ENCODE data around the gene TTBK1.

The TTBK1 gene

DNA sequence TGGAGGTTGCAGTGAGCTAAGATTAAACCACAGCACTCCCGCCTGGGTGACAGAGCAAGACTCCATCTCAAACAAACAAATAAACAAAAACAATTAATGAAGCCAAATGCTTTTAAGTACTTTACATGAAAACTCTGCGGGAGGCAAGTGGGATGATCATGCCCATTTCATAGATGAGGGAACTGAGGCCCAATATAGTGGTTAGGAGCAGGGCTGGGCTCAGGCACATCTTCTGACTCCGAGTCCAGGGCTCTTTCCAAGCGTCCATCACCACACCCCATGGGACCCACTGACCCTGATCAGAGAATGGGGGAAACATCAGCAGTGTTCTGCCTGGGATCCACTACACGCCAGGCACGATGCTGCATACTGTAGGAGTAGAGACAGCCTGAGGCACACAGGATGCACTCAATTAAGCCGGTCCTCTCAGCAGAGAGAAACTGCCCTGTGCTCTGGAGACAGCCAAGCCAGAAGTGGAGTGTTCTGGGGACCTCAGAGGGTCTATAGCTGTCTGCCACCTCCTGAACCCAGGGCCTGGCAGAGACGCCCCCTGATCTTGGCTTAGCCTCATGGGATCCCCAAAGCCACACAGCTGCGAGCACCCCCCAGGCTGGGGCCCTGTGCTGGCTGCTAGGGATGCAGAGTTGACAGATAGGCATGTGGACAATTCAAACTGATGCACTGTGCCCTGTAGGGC, 13.5 kb downstream of the TTBK1 start:
- no peak for DNase-seq

DNA sequence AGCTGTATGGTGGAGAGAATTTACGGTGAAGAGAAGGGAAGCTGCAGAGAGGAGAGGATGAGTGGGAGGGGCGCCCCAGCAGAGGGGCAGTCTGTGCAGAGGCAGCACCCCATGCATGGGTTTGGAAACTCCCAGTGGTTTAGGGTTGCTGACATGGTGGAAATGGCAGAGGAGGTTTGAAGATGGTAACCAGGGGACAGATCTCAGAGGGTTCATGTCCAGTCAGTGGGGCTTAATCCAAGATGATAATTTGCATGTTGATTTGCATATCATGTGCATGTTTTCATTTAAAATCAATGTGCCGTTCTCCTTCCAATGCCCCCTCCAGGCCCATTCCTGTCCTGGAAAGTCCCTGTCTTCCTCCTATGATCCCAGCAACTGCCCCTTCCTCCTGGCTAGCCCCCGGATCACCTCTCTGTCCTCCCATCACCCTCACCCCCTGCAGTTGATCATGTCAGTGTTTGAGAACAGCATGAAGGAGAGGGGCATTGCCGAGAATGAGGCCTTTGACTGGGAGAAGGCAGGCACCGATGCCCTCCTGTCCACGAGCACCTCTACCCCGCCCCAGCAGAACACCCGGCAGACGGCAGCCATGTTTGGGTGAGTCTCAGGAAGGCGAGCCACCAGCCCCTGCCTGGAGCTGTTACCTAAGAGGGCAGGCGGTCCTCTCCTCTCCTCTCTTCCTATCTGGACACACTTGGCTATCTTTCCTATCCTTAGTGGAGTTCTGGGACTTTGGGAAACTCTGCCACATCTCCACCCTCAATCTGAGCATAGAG, 14.3 kb downstream of the TTBK1 start:
- no peak for DNase-seq

DNA sequence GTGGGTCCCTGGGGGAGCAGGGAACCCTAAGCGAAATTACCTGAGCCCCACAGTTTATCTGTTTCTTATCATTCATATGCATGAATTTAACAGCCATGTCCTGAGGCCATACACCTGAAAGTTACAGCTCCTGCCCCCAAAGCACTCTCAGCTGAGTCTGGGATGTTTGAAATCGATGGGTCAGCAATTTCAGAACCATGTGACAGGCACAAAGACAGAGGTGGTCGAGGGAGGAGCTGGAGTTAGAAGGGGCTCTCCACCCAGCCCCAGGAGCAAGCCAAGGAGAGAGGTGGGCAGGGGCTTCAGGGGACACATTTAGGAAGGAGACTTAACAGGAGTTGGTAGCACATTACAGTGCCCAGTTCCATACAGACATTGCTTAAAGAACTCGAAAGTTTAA, 14.9 kb downstream of the TTBK1 start:
- DNase-seq, result no peak

DNA sequence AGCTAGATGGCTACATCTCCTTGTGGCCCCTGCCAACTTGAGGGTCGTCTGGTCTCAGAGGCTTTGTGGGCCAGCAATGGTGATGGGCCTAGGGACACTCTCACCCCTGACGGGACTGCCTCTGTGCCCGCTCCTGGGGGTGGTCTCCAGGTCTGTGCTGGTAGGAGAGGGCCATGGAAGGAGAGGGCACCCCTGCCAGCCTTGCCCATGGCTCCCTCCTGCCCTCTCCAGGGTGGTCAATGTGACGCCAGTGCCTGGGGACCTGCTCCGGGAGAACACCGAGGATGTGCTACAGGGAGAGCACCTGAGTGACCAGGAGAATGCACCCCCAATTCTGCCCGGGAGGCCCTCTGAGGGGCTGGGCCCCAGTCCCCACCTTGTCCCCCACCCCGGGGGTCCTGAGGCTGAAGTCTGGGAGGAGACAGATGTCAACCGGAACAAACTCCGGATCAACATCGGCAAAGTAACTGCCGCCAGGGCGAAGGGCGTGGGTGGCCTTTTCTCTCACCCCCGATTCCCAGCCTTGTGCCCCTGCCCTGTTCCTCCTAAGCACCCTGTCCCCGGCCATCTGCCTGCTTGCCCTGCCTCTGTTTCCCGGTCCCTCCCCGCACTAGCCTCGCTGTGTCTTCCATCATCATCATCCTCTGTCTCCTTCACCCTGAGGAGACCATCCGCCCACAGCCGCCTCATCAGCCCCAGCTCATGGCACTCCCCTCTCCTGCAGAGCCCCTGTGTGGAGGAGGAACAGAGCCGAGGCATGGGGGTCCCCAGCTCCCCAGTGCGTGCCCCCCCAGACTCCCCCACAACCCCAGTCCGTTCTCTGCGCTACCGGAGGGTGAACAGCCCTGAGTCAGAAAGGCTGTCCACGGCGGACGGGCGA, 15.8 kb downstream of the TTBK1 start:
- DNase-seq, result no peak

DNA sequence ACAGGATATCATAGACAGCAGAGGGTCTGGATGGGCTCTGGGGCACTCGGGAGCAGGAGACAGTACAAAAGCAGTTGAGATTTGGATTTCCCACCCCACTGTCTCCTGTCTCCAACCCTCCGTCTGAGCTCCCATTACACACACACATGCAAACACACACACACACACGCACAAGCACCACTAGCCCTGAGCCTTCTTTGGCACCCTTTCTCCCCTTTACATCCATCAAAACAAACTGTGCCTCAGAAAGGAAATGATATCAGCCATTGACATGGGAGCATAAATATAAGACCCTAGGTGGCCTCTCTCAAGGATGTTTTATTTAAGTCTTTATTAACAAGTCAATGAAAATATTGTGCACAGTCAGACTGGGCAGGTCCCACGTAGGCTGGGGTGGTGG, 17.5 kb downstream of the TTBK1 start:
- DNase-seq, result peak; percentile 33

DNA sequence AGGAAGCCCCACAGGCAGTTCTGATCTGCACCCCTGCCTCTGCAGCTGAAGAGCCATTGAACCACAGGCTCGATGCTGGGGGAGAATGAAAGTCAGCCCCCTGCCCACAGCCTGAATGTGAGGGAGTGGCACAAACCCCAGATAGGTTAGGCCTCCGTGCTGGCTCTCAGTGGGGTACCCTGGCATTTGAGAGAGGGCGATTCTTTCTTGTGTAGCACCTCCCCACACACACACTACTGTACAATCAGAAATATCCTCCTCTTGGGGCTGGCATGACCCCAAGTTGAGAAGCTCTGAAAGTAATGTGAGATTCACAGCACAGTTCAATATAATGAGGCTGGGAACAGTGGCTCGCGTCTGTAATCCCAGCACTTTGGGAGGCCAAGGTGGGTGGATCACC, 17.9 kb downstream of the TTBK1 start:
- DNase-seq, result no peak

DNA sequence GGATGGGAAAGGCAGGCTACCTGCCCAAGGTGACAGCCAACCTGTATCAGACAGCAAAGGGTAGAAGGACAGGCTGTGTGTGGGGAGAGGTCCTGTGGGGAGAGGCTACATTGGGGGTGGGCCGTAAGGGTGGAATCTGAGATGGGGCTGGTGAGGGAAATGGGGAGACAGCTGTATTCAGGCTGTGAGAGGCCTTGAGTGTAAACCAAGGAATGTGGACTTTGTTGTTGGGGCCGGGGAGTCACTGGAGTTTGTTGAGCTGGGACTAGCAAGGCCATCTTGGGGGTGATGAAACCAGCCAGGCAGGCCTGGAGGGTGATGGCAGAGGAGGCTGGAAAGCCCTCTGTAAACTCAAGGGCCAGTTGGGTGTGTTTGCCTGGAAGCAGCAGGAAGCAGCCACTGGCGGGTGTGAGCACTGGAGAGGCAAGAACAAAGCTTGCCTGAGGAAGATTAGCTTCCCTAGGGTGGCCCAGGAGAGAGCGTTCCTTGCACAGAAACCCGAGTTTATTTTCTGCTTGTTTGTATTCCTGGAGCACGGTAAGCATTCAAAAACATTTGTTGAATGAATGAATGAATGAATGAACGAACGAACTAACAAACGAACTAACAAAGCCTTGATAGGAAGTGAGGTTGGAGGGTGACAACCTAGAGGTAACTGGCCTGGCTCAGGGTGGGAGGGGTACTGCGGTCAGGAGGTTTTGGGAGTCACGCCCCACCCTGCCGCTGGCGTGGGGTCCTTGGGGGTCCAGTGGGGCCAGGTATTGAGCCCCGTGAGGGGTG, 18.9 kb downstream of the TTBK1 start:
- no peak for DNase-seq

DNA sequence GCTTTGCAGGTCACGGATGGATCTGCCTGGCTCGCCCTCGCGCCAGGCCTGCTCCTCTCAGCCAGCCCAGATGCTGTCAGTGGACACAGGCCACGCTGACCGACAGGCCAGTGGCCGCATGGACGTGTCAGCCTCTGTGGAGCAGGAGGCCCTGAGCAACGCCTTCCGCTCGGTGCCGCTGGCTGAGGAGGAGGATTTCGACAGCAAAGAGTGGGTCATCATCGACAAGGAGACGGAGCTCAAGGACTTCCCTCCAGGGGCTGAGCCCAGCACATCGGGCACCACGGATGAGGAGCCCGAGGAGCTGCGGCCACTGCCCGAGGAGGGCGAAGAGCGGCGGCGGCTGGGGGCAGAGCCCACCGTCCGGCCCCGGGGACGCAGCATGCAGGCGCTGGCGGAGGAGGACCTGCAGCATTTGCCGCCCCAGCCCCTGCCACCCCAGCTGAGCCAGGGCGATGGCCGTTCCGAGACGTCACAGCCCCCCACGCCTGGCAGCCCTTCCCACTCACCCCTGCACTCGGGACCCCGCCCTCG, 19.6 kb downstream of the TTBK1 start:
- DNase-seq, result no peak

DNA sequence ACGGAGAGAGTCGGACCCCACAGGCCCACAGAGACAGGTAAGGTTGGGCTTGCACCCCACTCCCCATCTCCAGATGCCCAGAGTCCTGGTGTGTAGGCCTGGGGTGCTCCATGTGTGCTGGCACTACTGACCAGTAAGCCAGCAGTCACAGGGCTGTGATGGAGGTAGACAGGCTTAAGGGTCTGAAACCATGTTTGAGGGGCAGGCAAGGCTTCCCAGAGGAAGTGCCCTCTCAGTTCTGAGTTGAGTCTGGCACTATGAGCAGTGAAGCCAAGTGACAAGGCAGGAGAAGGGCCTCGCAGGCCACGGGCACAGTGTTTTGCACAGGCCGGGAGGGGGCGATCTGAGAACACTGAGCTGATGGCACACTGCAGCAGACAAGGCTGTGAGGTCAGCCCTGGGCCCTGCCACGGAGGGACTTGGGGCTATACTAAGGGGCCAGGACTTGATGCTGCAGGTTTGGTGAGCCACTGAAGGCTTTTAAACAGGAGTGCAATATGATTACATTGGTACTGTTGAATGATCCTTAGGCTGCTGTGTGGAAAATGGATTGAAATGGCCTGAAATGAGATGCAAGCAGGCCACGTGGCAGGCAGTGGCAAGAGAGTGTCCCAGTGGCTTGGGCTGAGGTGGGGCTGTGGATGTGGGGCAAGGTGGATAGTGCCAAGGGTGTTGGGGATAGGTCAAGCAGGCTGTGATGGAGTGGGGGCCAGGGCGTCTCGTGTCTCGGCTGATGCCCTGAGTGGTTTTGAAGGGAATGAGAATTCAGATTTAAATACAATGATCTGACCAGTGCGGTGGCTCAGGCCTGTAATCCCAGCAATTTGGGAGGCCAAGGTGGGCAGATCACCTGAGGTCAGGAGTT, 20.3 kb downstream of the TTBK1 start:
- DNase-seq, result peak; percentile 80

DNA sequence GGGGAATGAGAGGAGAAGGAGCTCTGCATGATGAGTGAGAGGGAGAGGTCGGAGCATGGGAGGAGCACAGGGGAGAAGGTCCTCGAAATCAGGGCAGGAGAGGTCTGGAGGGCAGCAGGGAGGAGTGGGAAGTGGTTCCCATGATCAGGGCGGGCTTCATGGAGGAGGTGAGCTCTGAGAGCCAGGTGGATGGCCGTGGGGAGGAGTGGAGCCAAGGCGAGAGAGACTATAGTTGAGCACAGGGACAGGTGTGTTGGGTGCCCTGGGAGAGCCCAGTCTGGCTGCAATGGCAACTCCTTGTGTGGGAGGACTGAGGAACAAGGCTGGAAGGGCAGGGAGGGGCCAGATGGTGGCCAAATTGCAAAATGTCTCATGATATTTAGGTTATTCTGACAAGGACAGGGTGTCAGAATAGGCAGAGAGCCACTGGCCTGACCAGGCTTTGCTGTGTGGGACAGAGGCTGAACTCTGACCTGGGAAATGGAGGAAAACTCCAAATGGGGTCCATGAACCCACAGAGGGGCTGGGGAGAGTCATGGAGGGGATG, 21.4 kb downstream of the TTBK1 start:
- no peak for DNase-seq

DNA sequence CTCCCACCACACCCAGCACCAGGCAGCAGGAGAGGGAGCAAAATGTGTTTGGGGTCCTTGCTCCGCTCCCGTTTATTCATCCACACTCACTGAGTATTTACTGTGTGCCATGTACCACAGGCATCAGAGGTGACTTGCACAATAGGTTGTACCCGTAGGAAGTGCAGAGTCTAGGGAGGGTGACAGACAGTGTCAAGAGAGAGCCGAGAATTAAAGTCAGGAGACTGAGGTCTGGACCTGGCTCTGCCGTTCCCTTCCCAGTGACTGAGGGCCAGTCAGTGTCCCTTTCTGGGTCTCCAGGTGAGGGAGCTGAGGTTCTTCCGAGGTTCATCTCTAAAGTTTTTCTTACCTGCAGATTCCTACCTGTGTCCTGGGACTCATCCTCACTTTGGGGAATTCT, 22.3 kb downstream of the TTBK1 start:
- DNase-seq, result no peak

DNA sequence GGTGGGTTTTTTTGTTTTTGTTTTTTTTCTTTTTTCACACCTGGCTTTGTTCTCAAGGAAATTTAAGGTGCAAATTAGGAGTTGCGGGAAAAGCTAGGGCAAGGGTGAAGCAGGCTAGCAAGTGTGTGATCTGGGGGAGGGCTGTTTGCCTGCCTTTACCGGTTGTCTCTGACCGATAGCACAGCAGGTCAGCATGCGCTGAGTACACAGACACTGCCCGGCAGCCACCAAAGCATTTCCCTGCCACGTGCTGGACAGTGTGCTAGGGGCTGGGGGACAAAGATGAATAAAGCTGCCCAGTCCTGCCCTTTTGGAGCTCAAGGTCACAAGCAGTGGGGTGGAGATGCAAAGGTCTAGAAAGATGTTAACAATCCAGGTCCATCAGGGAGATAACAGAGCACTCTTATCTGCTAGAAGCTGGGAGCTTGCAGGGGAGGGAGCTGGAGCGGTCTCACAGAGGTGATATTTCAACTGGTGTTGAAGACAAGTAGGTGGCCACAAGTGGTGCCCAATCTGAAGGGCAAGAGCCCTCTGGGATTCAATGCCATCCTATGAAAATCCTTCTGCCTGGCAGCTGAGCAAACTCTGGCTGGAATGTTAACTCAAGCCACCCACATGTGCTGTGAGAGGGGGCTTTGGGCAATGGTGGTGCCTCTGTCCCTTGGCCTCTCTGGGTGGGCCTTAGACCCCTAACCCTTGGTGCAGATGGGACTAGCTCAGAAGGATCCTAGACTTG, 24.5 kb downstream of the TTBK1 start:
- no peak for DNase-seq

DNA sequence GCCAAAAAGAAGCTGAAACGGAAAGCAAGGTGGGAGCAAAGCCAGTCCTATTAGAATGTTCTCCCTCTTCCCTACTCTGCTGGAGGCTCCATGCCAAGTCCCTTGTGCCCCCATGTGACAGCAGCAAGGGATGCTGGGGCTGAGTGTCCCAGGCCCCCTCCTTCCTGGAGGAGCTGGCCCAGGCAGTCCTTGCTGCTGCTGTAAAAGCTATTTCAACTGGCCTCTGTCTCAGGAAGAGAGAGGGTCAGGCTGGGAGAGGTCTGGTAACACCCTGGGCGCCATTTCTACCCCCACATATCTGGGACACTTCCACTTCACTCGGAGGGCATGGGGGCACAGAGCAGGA, 25.0 kb downstream of the TTBK1 start:
- no peak for DNase-seq

DNA sequence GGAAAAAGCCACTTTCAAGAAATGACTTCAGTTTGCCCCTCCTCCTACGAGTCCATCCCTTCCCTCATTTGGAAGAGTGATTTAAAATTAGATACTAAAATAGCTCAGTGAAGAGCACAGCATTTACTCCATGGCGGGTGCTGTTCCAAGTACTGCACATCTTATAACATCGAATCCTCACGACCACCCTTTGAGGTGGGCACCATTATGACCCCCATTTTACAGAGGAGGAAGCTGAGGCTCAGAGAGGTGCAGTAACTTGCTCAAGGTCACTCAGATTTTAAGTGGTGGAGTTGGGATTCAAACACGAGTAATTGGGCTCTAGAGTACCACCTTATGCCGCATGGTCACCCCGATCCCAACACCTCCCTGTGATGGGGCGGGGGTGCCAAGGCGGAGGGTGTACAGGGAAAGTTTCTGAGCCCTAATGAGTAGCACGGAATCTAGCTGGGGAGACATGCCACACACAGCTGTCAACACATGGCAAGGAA, 25.5 kb downstream of the TTBK1 start:
- no peak for DNase-seq

DNA sequence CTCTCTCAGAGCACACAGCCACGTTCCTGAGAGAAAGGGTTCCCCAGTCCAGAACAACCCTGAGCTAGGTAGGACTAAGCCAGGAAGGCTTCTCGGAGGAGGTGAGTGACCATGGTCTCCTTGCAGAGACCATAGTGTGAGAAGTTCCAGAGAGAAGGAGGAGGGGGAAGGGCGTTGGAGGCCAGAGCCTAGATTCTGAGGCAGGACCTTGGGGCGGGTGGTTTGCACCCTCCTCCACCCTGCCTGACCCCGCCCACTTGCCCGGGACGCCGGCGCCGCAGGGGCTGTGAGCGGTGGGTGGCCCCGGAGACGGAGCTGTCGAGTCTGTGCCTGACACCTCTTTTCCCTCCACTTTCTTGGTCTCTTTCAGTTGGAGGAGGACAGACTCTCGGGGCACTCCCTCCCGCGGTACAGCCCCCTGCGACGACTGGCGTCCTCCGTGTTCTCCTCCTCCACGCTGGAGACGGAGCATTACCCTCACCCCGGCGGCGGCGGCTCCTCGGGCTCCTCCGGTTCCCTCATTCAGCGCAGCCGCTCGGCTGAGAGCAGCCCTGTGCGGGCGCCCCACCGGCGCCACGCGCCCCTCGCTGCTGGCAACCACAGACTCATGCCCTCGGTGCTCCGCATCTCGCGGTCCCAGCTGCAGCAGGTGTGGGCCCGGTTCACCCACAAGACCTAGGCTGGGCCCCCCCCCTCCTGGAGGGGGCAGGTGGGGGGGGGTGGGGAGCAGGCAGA, 26.2 kb downstream of the TTBK1 start:
- DNase-seq, result peak; percentile 42

DNA sequence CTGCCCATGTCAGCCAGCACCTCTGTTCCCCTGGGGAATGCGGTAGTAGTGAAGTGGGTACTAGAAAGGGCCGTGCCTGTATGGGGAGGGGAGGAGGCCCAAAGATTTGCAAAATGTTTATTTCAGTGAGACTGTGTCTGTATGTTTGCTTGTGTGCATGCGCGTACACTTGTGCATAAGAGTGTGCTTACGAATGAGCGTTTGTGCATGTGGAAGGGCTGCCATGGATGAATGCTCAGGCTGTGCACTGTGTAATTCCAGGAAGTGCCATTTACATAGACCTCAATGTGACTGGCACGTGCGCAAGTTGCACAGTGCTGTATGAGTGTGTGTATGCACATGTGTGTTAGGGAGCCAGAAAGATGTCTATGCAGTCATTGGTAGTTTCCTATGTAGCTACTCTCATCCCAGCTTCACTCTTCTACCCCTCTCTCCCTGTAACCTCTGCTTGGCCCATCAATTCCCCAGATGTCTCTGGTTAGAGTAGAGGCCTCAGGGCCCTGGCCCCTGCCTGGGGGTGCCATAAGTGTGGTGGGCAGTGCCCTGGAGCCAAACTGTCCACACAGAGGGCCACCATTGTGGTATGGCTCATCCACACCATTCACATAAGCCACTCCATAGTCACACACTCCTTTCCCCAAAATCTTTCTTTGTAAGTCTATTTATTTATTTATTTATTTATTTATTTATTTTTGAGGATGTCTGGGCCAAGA, 28.0 kb downstream of the TTBK1 start:
- DNase-seq, result no peak

DNA sequence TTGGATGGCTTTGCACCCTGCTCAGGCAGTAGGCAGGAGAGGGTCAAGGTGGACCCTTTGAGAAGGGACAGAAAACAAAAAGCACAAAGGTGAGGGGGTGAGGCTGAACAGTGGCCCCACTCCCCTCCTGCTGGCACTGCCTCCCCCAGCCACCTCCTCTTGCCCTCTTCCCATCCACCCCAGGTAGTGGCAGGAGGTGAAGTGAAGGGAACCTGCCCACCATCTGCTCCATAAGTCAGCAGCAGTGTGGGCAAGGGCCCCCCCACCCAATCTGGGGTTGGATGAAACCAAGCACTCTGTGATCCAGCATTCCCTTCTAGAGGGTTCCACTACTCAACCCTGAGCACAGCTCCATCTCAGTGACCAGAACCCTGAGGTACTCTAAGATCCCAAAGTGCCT, 28.7 kb downstream of the TTBK1 start:
- no peak for DNase-seq

DNA sequence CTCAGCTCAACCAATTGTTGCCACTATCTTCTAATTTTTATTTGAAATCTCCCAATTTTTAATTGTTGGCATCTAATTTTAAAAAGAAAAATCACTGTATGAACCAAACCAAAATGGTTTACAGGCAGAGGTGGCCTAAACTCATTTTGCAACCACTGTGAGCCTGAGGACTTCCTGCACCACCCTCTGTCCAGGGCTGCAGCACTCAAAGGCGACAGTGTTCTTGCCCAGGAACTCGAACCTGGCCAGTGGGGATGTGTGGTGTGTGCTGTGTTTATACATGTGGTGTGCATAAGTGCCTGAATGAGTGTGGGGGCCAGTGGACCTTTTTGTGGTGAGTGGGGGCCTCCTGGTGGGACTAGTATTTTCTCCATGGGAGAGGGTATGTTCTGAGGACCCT, 30.4 kb downstream of the TTBK1 start:
- DNase-seq, result no peak

Measured in eye (tissue), 1 donor.